HepG2 (cell line): ENCODE results near the gene ZSWIM5. TPM values are rescaled to one million over a fixed set of nuclear protein-coding genes. Genes with fewer than 3 reads are reported as not detected.

Source experiments
- ERF ChIP-seq: IDR thresholded peaks from 2 replicates; pipeline ENCODE4 v1.6.1; 2018; ENCODE audit warnings: missing biosample characterization, missing genetic modification reagents
- ETV6 ChIP-seq: sonication (generic); formaldehyde crosslinking; conservative IDR thresholded peaks from 2 replicates; pipeline ENCODE4 v1.4.0; 2020; ENCODE audit warnings: missing genetic modification reagents
- HES4 ChIP-seq: sonication (generic); formaldehyde crosslinking; IDR thresholded peaks from 2 replicates; pipeline ENCODE4 v1.9.0; 2021; ENCODE audit warnings: mild to moderate bottlenecking, missing genetic modification reagents, borderline replicate concordance
- HOXA5 ChIP-seq: sonication (generic); formaldehyde crosslinking; IDR thresholded peaks from 2 replicates; pipeline ENCODE4 v1.4.0; 2020; ENCODE audit warnings: missing genetic modification reagents
- KAT7 ChIP-seq: IDR thresholded peaks from 2 replicates; pipeline ENCODE4 v1.6.1; 2018; ENCODE audit warnings: borderline replicate concordance, missing compliant biosample characterization
- KLF6 ChIP-seq: IDR thresholded peaks from 2 replicates; pipeline ENCODE4 v1.8.0; 2016; ENCODE audit warnings: missing biosample characterization, missing genetic modification reagents
- MAFK ChIP-seq, 2 experiments: IDR thresholded peaks in 1 of 2; conservative IDR thresholded peaks in 1 of 2; 2 replicates each; pipeline ENCODE4 v1.6.1; 2011; ENCODE audit warnings: improper control_type of control experiment in 2 of 2, low read length in 2 of 2
- PRMT3 ChIP-seq: sonication (generic); formaldehyde crosslinking; IDR thresholded peaks from 2 replicates; pipeline ENCODE4 v1.8.1; 2022; ENCODE audit warnings: low read depth, mild to moderate bottlenecking, moderate library complexity, missing genetic modification reagents, borderline replicate concordance
- TEAD3 ChIP-seq: optimal IDR thresholded peaks from 2 replicates; pipeline ENCODE3; 2016; ENCODE audit warnings: borderline replicate concordance
- XBP1 ChIP-seq: sonication (generic); formaldehyde crosslinking; IDR thresholded peaks from 2 replicates; pipeline ENCODE4 v1.5.0; 2020; ENCODE audit warnings: missing genetic modification reagents
- ZNF430 ChIP-seq: sonication (generic); formaldehyde crosslinking; IDR thresholded peaks from 2 replicates; pipeline ENCODE4 v1.9.0; 2021; ENCODE audit warnings: mild to moderate bottlenecking, missing genetic modification reagents
- ZNF772 ChIP-seq: sonication (generic); formaldehyde crosslinking; IDR thresholded peaks from 2 replicates; pipeline ENCODE4 v1.5.0; 2020; ENCODE audit warnings: mild to moderate bottlenecking, missing genetic modification reagents
- polyA plus RNA-seq, 8 experiments: library from polyadenylated mRNA; depleted of rRNA in 3 of 8; stranded (reverse) in 7 of 8; unstranded in 1 of 8; fragments of >200 nt; fragmentation: Illumina TruSeq in 4 of 8; extraction: Trizol in 4 of 8; gene quantifications; 2 replicates each; pipeline versions ENCODE4 v1.2.1 to v1.2.3, GENCODE V29; 2011 to 2016; ENCODE audit warnings: low read depth in 4 of 8, missing spikeins in 1 of 8, mixed read lengths in 1 of 8; ENCODE audit not compliant: insufficient read depth in 1 of 8
- total RNA-seq, 5 experiments: library from RNA; depleted of rRNA; stranded (reverse); fragments of >200 nt; fragmentation: Illumina TruSeq; extraction: Trizol; gene quantifications; 2 replicates each; pipeline ENCODE4 v1.2.3, GENCODE V29; 2016; ENCODE audit warnings: low read depth in 1 of 5
- TF ChIP-seq, protein P1 (sequence below): IDR thresholded peaks from 2 replicates; pipeline ENCODE4 v1.4.0; 2020; ENCODE audit warnings: mild to moderate bottlenecking, missing genetic modification reagents
- TF ChIP-seq, protein P2 (sequence below): sonication (generic); formaldehyde crosslinking; IDR thresholded peaks from 2 replicates; pipeline ENCODE4 v1.9.0; 2021; ENCODE audit warnings: mild to moderate bottlenecking, missing genetic modification reagents
- TF ChIP-seq, protein P3 (sequence below): sonication (generic); formaldehyde crosslinking; IDR thresholded peaks from 2 replicates; pipeline ENCODE4 v1.4.0; 2020; ENCODE audit warnings: missing genetic modification reagents, mild to moderate bottlenecking, borderline replicate concordance

The ZSWIM5 gene
- total and polyA plus RNA-seq, 2 of the 13 experiments (the other 11 are each of a cell fraction or from before 2014, with no cell fraction given), result 11.0 to 20.6 TPM

DNA sequence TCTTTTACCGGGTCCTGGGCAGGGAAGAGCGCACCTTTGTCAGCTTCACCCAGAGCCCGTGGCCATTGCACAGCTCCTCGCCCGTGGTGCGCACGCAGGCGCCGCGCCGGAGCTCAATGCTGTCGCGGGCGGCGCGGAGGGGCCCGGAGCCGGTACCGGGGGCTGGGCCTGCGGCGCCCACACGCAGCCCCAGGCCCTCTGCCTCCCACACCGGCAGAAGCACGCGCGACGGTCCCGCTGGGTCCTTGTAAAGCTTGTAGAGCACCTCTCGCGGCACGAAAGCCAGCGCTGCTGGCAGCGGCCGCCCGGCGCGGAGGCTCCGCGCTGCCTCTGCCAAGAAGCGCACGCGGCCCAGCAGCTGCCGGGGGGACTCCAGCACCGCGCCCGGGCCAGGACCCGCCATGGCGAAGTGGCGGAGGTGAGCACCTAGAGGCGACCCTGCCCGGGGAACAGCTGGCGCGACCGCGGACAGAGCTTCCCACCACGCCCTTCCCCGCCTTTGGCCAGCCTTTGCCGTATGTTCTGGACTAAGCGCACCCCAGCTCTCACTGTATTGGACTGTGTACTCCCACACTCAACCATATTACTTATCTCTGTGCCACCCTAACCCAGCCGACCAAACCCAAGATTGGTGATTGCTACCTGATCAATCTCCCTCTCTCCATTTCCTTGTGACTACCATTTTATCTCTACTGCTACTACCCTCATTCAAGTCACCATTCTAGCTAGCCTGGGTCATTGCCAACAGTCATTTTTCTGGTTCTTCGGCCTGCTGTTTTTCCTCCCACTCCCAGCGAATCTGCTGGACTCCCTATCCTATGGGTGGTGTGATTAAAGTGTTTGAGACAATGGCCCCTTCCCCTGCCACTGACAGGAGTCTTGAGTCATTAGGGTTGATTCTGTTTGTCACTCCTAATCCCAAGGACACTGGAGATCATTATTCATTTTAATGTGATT is 195.3 kb downstream of the ZSWIM5 start, which contains the start of gene HECTD3 (continued):
- TF ChIP-seq, protein P1, sequence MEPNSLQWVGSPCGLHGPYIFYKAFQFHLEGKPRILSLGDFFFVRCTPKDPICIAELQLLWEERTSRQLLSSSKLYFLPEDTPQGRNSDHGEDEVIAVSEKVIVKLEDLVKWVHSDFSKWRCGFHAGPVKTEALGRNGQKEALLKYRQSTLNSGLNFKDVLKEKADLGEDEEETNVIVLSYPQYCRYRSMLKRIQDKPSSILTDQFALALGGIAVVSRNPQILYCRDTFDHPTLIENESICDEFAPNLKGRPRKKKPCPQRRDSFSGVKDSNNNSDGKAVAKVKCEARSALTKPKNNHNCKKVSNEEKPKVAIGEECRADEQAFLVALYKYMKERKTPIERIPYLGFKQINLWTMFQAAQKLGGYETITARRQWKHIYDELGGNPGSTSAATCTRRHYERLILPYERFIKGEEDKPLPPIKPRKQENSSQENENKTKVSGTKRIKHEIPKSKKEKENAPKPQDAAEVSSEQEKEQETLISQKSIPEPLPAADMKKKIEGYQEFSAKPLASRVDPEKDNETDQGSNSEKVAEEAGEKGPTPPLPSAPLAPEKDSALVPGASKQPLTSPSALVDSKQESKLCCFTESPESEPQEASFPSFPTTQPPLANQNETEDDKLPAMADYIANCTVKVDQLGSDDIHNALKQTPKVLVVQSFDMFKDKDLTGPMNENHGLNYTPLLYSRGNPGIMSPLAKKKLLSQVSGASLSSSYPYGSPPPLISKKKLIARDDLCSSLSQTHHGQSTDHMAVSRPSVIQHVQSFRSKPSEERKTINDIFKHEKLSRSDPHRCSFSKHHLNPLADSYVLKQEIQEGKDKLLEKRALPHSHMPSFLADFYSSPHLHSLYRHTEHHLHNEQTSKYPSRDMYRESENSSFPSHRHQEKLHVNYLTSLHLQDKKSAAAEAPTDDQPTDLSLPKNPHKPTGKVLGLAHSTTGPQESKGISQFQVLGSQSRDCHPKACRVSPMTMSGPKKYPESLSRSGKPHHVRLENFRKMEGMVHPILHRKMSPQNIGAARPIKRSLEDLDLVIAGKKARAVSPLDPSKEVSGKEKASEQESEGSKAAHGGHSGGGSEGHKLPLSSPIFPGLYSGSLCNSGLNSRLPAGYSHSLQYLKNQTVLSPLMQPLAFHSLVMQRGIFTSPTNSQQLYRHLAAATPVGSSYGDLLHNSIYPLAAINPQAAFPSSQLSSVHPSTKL (CRISPR knock-in tag), result no peak
- no peak for TF ChIP-seq ETV6 (CRISPR knock-in tag)
- TF ChIP-seq HES4 (CRISPR knock-in tag), result no peak
- TF ChIP-seq ERF (CRISPR knock-in tag), result 0 out of 2 replicates have a peak, but pooled peaks have one; percentile 8
- peak; percentile 10; the same call in 1 of the 2 replicates for TF ChIP-seq KLF6 (CRISPR knock-in tag)
- no peak for TF ChIP-seq PRMT3
- TF ChIP-seq ZNF772, result 0 out of 2 replicates have a peak, but pooled peaks have one; percentile 27
- TF ChIP-seq, protein P2, sequence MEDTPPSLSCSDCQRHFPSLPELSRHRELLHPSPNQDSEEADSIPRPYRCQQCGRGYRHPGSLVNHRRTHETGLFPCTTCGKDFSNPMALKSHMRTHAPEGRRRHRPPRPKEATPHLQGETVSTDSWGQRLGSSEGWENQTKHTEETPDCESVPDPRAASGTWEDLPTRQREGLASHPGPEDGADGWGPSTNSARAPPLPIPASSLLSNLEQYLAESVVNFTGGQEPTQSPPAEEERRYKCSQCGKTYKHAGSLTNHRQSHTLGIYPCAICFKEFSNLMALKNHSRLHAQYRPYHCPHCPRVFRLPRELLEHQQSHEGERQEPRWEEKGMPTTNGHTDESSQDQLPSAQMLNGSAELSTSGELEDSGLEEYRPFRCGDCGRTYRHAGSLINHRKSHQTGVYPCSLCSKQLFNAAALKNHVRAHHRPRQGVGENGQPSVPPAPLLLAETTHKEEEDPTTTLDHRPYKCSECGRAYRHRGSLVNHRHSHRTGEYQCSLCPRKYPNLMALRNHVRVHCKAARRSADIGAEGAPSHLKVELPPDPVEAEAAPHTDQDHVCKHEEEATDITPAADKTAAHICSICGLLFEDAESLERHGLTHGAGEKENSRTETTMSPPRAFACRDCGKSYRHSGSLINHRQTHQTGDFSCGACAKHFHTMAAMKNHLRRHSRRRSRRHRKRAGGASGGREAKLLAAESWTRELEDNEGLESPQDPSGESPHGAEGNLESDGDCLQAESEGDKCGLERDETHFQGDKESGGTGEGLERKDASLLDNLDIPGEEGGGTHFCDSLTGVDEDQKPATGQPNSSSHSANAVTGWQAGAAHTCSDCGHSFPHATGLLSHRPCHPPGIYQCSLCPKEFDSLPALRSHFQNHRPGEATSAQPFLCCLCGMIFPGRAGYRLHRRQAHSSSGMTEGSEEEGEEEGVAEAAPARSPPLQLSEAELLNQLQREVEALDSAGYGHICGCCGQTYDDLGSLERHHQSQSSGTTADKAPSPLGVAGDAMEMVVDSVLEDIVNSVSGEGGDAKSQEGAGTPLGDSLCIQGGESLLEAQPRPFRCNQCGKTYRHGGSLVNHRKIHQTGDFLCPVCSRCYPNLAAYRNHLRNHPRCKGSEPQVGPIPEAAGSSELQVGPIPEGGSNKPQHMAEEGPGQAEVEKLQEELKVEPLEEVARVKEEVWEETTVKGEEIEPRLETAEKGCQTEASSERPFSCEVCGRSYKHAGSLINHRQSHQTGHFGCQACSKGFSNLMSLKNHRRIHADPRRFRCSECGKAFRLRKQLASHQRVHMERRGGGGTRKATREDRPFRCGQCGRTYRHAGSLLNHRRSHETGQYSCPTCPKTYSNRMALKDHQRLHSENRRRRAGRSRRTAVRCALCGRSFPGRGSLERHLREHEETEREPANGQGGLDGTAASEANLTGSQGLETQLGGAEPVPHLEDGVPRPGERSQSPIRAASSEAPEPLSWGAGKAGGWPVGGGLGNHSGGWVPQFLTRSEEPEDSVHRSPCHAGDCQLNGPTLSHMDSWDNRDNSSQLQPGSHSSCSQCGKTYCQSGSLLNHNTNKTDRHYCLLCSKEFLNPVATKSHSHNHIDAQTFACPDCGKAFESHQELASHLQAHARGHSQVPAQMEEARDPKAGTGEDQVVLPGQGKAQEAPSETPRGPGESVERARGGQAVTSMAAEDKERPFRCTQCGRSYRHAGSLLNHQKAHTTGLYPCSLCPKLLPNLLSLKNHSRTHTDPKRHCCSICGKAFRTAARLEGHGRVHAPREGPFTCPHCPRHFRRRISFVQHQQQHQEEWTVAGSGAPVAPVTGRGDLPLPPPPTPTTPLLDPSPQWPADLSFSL (CRISPR knock-in tag), result no peak
- no peak for TF ChIP-seq TEAD3 (CRISPR knock-in tag)
- TF ChIP-seq ZNF430 (CRISPR knock-in tag), result no peak
- TF ChIP-seq MAFK (conservative IDR thresholded peaks at IDR 0.05 in 1 of 2, IDR thresholded peaks at IDR 0.05 in 1 of 2; ENCODE audit: low read length in 2 of 2), result no peak; a peak in 1 of 4 replicates
- TF ChIP-seq, protein P3, sequence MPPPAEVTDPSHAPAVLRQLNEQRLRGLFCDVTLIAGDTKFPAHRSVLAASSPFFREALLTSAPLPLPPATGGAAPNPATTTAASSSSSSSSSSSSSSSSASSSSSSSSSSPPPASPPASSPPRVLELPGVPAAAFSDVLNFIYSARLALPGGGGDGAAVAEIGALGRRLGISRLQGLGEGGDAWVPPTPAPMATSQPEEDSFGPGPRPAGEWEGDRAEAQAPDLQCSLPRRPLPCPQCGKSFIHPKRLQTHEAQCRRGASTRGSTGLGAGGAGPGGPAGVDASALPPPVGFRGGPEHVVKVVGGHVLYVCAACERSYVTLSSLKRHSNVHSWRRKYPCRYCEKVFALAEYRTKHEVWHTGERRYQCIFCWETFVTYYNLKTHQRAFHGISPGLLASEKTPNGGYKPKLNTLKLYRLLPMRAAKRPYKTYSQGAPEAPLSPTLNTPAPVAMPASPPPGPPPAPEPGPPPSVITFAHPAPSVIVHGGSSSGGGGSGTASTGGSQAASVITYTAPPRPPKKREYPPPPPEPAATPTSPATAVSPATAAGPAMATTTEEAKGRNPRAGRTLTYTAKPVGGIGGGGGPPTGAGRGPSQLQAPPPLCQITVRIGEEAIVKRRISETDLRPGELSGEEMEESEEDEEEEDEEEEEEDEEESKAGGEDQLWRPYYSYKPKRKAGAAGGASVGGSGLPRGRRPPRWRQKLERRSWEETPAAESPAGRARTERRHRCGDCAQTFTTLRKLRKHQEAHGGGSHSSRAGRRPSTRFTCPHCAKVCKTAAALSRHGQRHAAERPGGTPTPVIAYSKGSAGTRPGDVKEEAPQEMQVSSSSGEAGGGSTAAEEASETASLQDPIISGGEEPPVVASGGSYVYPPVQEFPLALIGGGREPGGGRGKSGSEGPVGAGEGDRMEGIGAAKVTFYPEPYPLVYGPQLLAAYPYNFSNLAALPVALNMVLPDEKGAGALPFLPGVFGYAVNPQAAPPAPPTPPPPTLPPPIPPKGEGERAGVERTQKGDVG (CRISPR knock-in tag), result no peak
- no peak for TF ChIP-seq HOXA5
- TF ChIP-seq XBP1 (CRISPR knock-in tag), result no peak
- TF ChIP-seq KAT7, result no peak
